ENCODE data around the gene PHETA2. TPM values are rescaled to one million over a fixed set of nuclear protein-coding genes. Genes with fewer than 3 reads are reported as not detected.
A peak's percentile ranks its signal among the peaks of the same experiment; 100 is the strongest.

PHETA2 gene
- total and polyA plus RNA-seq, 2 of the 13 experiments (the other 11 are each of a cell fraction or from before 2014, with no cell fraction given) = 0.07 TPM; not detected in 1

- TF ChIP-seq ZSCAN21 (CRISPR knock-in tag; IDR thresholded peaks at IDR 0.05; ENCODE audit: borderline replicate concordance) (peak; percentile 82; the same call in 1 of the 2 replicates), CCDC6 (CRISPR knock-in tag; IDR thresholded peaks at IDR 0.05) (peak; percentile 60; the same call in 1 of the 2 replicates), IRX3 (CRISPR knock-in tag; IDR thresholded peaks at IDR 0.05; ENCODE audit: borderline replicate concordance, low read depth) (peak; percentile 91; the same call in 1 of the 2 replicates), PRPF4 (IDR thresholded peaks at IDR 0.05; ENCODE audit: low read depth, low read length, poor library complexity, severe bottlenecking) (no peak), YY1 (IDR thresholded peaks at IDR 0.05; ENCODE audit: insufficient read depth, insufficient replicate concordance, low read depth, low read length) (peak; percentile 17), ZNF563 (CRISPR knock-in tag; IDR thresholded peaks at IDR 0.05) (peak; percentile 75; the same call in 1 of the 2 replicates), SRY (CRISPR knock-in tag; IDR thresholded peaks at IDR 0.05) (peak; percentile 60; the same call in 1 of the 2 replicates), HOXA3 (CRISPR knock-in tag; IDR thresholded peaks at IDR 0.05) (peak; percentile 76; the same call in 1 of the 2 replicates), THYN1 (CRISPR knock-in tag; IDR thresholded peaks at IDR 0.05; ENCODE audit: borderline replicate concordance, low read depth) (peak; percentile 49; the same call in 1 of the 2 replicates), U2AF2 (IDR thresholded peaks at IDR 0.05; ENCODE audit: low read depth, low read length) (no peak), ZNF253 (CRISPR knock-in tag; IDR thresholded peaks at IDR 0.05; ENCODE audit: borderline replicate concordance) (peak; percentile 39; the same call in 1 of the 2 replicates), HHEX (CRISPR knock-in tag; IDR thresholded peaks at IDR 0.05) (no peak), ZNF318 (CRISPR knock-in tag; IDR thresholded peaks at IDR 0.05) (no peak), ZNF446 (CRISPR knock-in tag; IDR thresholded peaks at IDR 0.05) (no peak; the same call in 1 of the 2 replicates), ZBTB7B (CRISPR knock-in tag; IDR thresholded peaks at IDR 0.05) (no peak), FOXK2 (IDR thresholded peaks at IDR 0.05) (no peak), KLF16 (CRISPR knock-in tag; IDR thresholded peaks at IDR 0.05) (peak in 1 of 2 experiments; percentile 50; a peak in 1 of 4 replicates), GABPA (IDR thresholded peaks at IDR 0.05; ENCODE audit: low read depth, low read length) (no peak), GABPA (CRISPR knock-in tag; IDR thresholded peaks at IDR 0.05; ENCODE audit: low read depth) (0 out of 2 replicates have a peak, but pooled peaks have one; percentile 48)
- TF ChIP-seq, protein P1, sequence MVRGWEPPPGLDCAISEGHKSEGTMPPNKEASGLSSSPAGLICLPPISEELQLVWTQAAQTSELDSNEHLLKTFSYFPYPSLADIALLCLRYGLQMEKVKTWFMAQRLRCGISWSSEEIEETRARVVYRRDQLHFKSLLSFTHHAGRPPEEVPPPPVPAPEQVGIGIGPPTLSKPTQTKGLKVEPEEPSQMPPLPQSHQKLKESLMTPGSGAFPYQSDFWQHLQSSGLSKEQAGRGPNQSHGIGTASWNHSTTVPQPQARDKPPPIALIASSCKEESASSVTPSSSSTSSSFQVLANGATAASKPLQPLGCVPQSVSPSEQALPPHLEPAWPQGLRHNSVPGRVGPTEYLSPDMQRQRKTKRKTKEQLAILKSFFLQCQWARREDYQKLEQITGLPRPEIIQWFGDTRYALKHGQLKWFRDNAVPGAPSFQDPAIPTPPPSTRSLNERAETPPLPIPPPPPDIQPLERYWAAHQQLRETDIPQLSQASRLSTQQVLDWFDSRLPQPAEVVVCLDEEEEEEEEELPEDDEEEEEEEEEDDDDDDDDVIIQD (CRISPR knock-in tag; IDR thresholded peaks at IDR 0.05; ENCODE audit: low read depth) = peak; percentile 60; the same call in 1 of the 2 replicates
These were observed 3.3 kb upstream of the PHETA2 start, which contains the start of gene NAGA (continued) for GRCh38 chr22:42070517-42071422.
